ENCODE measurements around the gene CELF3.
"Not testable (repeated sequence)": the region's sequence is repeated elsewhere in the genome, so short reads cannot be mapped to it uniquely, and the experiment has no call there.

Gene CELF3

GRCh38 chr1:151693057-151693651 lies 23.4 kb downstream of the CELF3 start:
- peak in 1 of 2 donors; percentile 40 for DNase-seq

- DNase-seq = no peak
Observed at GRCh38 chr1:151692226-151692625, 24.4 kb downstream of the CELF3 start.

GRCh38 chr1:151689494-151689893 lies 27.1 kb downstream of the CELF3 start:
- no peak for DNase-seq

GRCh38 chr1:151686561-151686960 lies 30.0 kb downstream of the CELF3 start:
- DNase-seq = no peak

- DNase-seq = no peak
Observed at GRCh38 chr1:151684128-151684527, 32.5 kb downstream of the CELF3 start.

- DNase-seq = not testable (repeated sequence)
Observed at GRCh38 chr1:151682901-151683300, 33.7 kb downstream of the CELF3 start.

- DNase-seq = no peak
Observed at GRCh38 chr1:151681923-151682322, 34.7 kb downstream of the CELF3 start.

- no peak for DNase-seq
Observed at GRCh38 chr1:151680826-151681225, 35.8 kb downstream of the CELF3 start.

GRCh38 chr1:151680391-151680790 lies 36.2 kb downstream of the CELF3 start:
- DNase-seq = no peak

GRCh38 chr1:151673407-151673806 lies 43.2 kb downstream of the CELF3 start:
- DNase-seq = no peak

- DNase-seq = not testable (repeated sequence)
Observed at GRCh38 chr1:151670036-151670675, 46.4 kb downstream of the CELF3 start.

- DNase-seq = no peak
Observed at GRCh38 chr1:151668090-151668489, 48.5 kb downstream of the CELF3 start.

GRCh38 chr1:151661751-151662150 lies 54.9 kb downstream of the CELF3 start:
- no peak for DNase-seq

GRCh38 chr1:151655371-151655770 lies 61.2 kb downstream of the CELF3 start:
- no peak for DNase-seq

- DNase-seq = no peak
Observed at GRCh38 chr1:151653397-151653796, 63.2 kb downstream of the CELF3 start.
